K562 (cell line): ENCODE data around the gene NPAS2. TPM values are rescaled to one million over a fixed set of nuclear protein-coding genes. Genes with fewer than 3 reads are reported as not detected.

Experiments used
- POLR2AphosphoS5 ChIP-seq: IDR thresholded peaks from 2 replicates; pipeline ENCODE4 v1.6.1; 2011; ENCODE audit warnings: mild to moderate bottlenecking, low read depth, low read length, moderate library complexity; ENCODE audit not compliant: control insufficient read depth, insufficient read depth
- REST ChIP-seq, 2 experiments: fragments of 450-650 bp; formaldehyde crosslinking in 1 of 2; IDR thresholded peaks; 2 replicates each; pipeline versions ENCODE4 v1.4.0 to v1.6.1; 2014 to 2020; ENCODE audit warnings: mild to moderate bottlenecking in 2 of 2, borderline replicate concordance in 1 of 2, low read depth in 1 of 2
- ZFPM2 ChIP-seq: fragments of 250-450 bp; sonication (Bioruptor Pico); IDR thresholded peaks from 2 replicates; pipeline ENCODE4 v1.5.1; 2022; ENCODE audit warnings: mild to moderate bottlenecking
- polyA plus RNA-seq, 8 experiments: library from polyadenylated mRNA; depleted of rRNA in 4 of 8; stranded (reverse) in 5 of 8; unstranded in 3 of 8; fragments of >200 nt; fragmentation: Nextera tagmentation in 2 of 8; fragmentation: Illumina TruSeq in 1 of 8; extraction: Ambion mirVana in 2 of 8; extraction: Trizol in 1 of 8; gene quantifications; 2 replicates each; pipeline versions ENCODE4 v1.2.1 to v1.2.3, GENCODE V29; 2011 to 2014; ENCODE audit warnings: inconsistent platforms in 1 of 8, missing spikeins in 1 of 8
- total RNA-seq, 7 experiments: library from RNA; depleted of rRNA in 6 of 7; stranded (reverse); fragments of >200 nt in 6 of 7; fragmentation: Illumina TruSeq in 2 of 7; extraction: Trizol in 2 of 7; gene quantifications; 2 replicates each; pipeline versions ENCODE4 v1.2.1 to v1.2.3, GENCODE V29; 2011 to 2021; ENCODE audit warnings: low replicate concordance in 1 of 7

Gene NPAS2
- total and polyA plus RNA-seq, 9 of the 15 experiments (the other 6 are each of a cell fraction or from before 2014, with no cell fraction given): 0.06 to 0.29 (median 0.07) TPM; not detected in 5

GRCh38 chr2:100779908-100780202 lies 40.1 kb upstream of the NPAS2 start (continued):
- no peak for TF ChIP-seq REST (IDR thresholded peaks at IDR 0.05; ENCODE audit: borderline replicate concordance)
- TF ChIP-seq REST (CRISPR knock-in tag; IDR thresholded peaks at IDR 0.05; ENCODE audit: low read depth): no peak
- no peak for TF ChIP-seq POLR2AphosphoS5
- TF ChIP-seq ZFPM2 (CRISPR knock-in tag): no peak
